ENCODE measurements around the gene ADGRV1.

Gene ADGRV1

DNA sequence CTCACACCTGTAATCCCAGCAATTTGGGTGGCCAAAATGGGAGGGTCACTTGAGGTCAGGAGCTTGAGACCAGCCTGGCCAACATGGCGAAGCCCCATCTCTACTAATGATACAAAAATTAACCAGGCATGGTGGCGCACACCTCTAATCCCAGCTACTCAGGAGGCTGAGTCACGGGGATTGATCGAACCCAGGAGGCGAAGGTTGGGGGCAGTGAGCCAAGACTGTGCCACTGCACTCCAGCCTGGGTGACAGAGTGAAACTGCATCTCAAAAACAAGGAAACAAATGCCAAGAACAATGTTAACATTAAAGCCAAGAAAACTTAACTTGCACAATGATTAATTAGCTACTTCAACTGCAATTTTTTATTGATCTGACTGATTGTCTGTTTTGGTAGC is 621.9 kb downstream of the ADGRV1 start:
- H3K4me3 ChIP-seq (replicated peaks; ENCODE audit: low read depth, low read length): no peak overlapping the region
- H3K36me3 ChIP-seq (ENCODE audit: control insufficient read depth, insufficient read depth, low read length): no peaks in the 10 kb centered on the region
- H3K27me3 ChIP-seq (replicated peaks; ENCODE audit: control insufficient read depth, insufficient read depth, low read length): no peaks in the 10 kb centered on the region
- DNase-seq (ENCODE audit: extremely low read depth, insufficient read length): no peak
- TF ChIP-seq, protein P1, sequence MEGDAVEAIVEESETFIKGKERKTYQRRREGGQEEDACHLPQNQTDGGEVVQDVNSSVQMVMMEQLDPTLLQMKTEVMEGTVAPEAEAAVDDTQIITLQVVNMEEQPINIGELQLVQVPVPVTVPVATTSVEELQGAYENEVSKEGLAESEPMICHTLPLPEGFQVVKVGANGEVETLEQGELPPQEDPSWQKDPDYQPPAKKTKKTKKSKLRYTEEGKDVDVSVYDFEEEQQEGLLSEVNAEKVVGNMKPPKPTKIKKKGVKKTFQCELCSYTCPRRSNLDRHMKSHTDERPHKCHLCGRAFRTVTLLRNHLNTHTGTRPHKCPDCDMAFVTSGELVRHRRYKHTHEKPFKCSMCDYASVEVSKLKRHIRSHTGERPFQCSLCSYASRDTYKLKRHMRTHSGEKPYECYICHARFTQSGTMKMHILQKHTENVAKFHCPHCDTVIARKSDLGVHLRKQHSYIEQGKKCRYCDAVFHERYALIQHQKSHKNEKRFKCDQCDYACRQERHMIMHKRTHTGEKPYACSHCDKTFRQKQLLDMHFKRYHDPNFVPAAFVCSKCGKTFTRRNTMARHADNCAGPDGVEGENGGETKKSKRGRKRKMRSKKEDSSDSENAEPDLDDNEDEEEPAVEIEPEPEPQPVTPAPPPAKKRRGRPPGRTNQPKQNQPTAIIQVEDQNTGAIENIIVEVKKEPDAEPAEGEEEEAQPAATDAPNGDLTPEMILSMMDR (IDR thresholded peaks at IDR 0.05; ENCODE audit: insufficient read depth, low read length, poor library complexity, severe bottlenecking): no peak

DNA sequence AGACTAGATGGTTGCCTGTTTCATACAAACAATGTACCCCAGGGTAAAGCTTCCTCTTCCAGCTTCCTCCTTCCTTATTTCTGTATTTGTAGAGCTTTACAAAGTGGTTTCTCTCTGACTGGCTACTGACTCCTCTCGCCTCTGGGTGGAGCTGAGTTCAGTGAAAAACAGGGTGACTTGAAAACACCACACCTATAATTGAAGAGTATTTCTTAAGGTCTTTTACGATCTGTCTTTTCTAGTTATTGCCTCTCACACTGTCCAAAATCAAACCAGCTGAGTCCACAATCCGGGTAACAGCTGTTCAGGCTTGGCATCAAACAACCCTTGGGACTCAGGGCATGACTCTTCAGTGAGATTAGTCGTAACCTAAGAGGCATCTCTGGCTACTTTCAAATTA is 624.2 kb downstream of the ADGRV1 start:
- Histone ChIP-seq H3K36me3 (ENCODE audit: control insufficient read depth, insufficient read depth, low read length) (no peaks in the 10 kb centered on the region), H3K27me3 (replicated peaks; ENCODE audit: control insufficient read depth, insufficient read depth, low read length) (no peaks in the 10 kb centered on the region), H3K4me3 (replicated peaks; ENCODE audit: low read depth, low read length) (no peak overlapping the region)
- peak; percentile 21 for DNase-seq (ENCODE audit: extremely low read depth, insufficient read length)
- TF ChIP-seq, protein P1 (IDR thresholded peaks at IDR 0.05; ENCODE audit: insufficient read depth, low read length, poor library complexity, severe bottlenecking): peak; percentile 21

DNA sequence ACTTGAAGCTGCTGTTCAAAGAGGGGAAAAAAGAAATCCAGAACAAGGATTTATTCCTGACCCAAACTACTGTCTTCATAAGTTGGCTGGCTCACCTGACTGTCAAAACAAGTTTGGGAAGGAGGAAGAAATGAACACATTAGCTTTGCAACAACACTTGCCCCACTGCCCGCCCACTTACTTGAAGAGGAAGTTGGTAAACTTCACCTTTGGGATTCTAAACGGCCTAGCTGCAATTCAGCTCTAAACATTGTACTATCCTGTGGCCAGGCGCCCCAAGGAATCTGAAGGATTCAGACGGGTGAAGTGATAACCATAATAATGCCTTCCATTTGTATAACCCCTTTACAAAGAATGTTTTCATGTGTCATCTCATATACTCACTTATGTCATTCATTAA is 625.1 kb downstream of the ADGRV1 start:
- Histone ChIP-seq H3K4me3 (replicated peaks; ENCODE audit: low read depth, low read length) (no peak overlapping the region), H3K36me3 (ENCODE audit: control insufficient read depth, insufficient read depth, low read length) (no peaks in the 10 kb centered on the region), H3K27me3 (replicated peaks; ENCODE audit: control insufficient read depth, insufficient read depth, low read length) (no peaks in the 10 kb centered on the region)
- DNase-seq (ENCODE audit: extremely low read depth, insufficient read length): no peak
- TF ChIP-seq, protein P1 (IDR thresholded peaks at IDR 0.05; ENCODE audit: insufficient read depth, low read length, poor library complexity, severe bottlenecking): no peak

DNA sequence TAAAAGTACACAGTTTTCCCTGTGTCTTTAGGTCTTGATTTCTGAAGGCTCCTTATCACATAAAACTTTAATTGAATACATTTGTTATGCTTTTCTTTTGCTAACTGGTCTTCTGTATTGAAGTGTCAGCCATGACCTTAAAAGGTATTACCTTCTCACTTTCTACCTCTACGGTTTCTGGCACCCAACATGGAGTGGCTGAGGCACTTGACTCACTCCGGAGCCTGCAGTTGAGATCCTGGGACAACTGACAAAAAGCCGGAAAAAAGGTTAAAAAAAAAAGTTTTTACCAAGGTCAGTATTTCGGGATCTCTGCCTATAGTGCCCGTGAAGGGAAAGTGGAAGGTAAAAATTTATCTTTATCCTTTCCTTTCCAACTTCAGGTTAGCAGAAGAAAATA is 627.5 kb downstream of the ADGRV1 start:
- TF ChIP-seq, protein P1 (IDR thresholded peaks at IDR 0.05; ENCODE audit: insufficient read depth, low read length, poor library complexity, severe bottlenecking): no peak
- H3K4me3 ChIP-seq (replicated peaks; ENCODE audit: low read depth, low read length): no peak overlapping the region
- DNase-seq (ENCODE audit: extremely low read depth, insufficient read length): no peak
- H3K36me3 ChIP-seq (ENCODE audit: control insufficient read depth, insufficient read depth, low read length): no peaks in the 10 kb centered on the region
- no peaks in the 10 kb centered on the region for H3K27me3 ChIP-seq (replicated peaks; ENCODE audit: control insufficient read depth, insufficient read depth, low read length)

DNA sequence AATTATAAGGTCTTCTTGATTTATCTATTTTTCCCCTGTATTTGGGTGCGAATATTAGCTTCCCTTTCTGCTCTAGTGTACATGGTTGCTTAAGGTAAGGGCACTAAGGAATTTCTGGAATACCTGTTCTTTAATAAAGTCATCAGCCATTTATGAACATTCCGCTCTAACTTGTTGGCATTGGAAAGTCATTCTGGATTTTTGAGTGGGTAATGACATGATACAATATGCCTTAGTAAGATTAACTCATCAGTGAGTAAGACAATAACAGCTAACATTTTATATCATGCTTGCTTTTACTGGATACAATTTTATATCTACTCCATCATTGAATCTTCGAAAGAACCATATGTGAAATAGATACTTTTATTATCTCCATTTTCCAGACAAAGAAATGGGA is 628.4 kb downstream of the ADGRV1 start:
- no peak for DNase-seq (ENCODE audit: extremely low read depth, insufficient read length)

DNA sequence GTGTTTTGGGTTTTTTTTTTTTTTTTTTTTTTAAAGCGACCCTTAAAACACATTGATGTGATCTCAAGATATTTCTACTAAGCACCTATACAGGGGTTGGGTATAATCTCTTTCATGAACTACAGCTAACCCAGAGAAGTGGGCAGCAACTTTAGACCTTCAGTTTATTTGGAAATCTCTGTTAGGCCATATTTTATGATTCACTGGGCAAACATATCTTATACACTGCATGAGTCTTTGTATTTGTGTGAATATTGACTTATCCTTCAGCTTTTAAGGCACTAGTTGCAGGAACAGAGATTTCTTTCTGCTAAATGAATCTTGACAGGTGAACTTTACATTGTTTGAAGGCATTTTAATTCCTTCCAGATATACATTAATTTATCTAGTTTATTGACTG is 630.2 kb downstream of the ADGRV1 start:
- DNase-seq (ENCODE audit: extremely low read depth, insufficient read length): no peak
- no peaks in the 10 kb centered on the region for H3K36me3 ChIP-seq (ENCODE audit: control insufficient read depth, insufficient read depth, low read length)
- no peak overlapping the region for H3K4me3 ChIP-seq (replicated peaks; ENCODE audit: low read depth, low read length)
- no peaks in the 10 kb centered on the region for H3K27me3 ChIP-seq (replicated peaks; ENCODE audit: control insufficient read depth, insufficient read depth, low read length)
- TF ChIP-seq, protein P1 (IDR thresholded peaks at IDR 0.05; ENCODE audit: insufficient read depth, low read length, poor library complexity, severe bottlenecking): no peak

More for the DNA sequence above, 628.4 kb downstream of the ADGRV1 start:
- Histone ChIP-seq H3K36me3 (ENCODE audit: control insufficient read depth, insufficient read depth, low read length) (no peaks in the 10 kb centered on the region), H3K27me3 (replicated peaks; ENCODE audit: control insufficient read depth, insufficient read depth, low read length) (no peaks in the 10 kb centered on the region), H3K4me3 (replicated peaks; ENCODE audit: low read depth, low read length) (no peak overlapping the region)
- TF ChIP-seq, protein P1 (IDR thresholded peaks at IDR 0.05; ENCODE audit: insufficient read depth, low read length, poor library complexity, severe bottlenecking): no peak

Measured in GM06990 (cell line).